ENCODE measurements around the gene CCL17. TPM values are rescaled to one million over a fixed set of nuclear protein-coding genes. Genes with fewer than 3 reads are reported as not detected.

CCL17 gene
- total and polyA plus RNA-seq, 2 of the 4 experiments (the other 2 are of a cell fraction), result not detected

GRCh38 chr16:57355898-57356414 is 48.6 kb upstream of the CCL17 start:
- ATAC-seq (ENCODE audit: low read depth) (no peak), DNase-seq (no peak)
- no peaks in the 10 kb centered on the region for H3K9me1 ChIP-seq (ENCODE audit: insufficient read depth, low read length)
- no CpG with 5 or more reads among the region's 5 CpGs for WGBS, 2 experiments (ENCODE audit: extremely low coverage in 2 of 2, insufficient read length in 1 of 2)
- H2AFZ ChIP-seq (replicated peaks; ENCODE audit: low read length, poor library complexity), result no peak overlapping the region
- no peak overlapping the region for H4K5ac ChIP-seq (ENCODE audit: low read depth, low read length)
- no peak overlapping the region for H2BK120ac ChIP-seq (ENCODE audit: low read depth, low read length)
- no peaks in the 10 kb centered on the region for H3K79me1 ChIP-seq (ENCODE audit: low read depth in 1 of 2, low read length in 2 of 2)
- no peak overlapping the region for H2BK20ac ChIP-seq (ENCODE audit: low read depth, low read length)
- in situ Hi-C loops (cut with MboI; ENCODE audit: low sequenced_read_pairs), result no loop called here
- no peaks in the 10 kb centered on the region for H3K36me3 ChIP-seq (ENCODE audit: control insufficient read depth, insufficient read depth, low read length)
- dilution Hi-C loops (cut with HindIII; ENCODE audit: low sequenced_read_pairs, unreplicated experiment), result no loop called here
- POLR2A ChIA-PET (ENCODE audit: unreplicated experiment), result no interaction called here
- H2AK9ac ChIP-seq (replicated peaks; ENCODE audit: low read depth, low read length, poor library complexity), result no peak overlapping the region
- BruUV-seq (replicated peaks), result no TSS peak
- H4K8ac ChIP-seq (ENCODE audit: low read depth in 2 of 2, low read length in 2 of 2), result no peak overlapping the region
- H3K9me3 ChIP-seq (ENCODE audit: control insufficient read depth, insufficient read depth, low read length), result no peaks in the 10 kb centered on the region
- no peak overlapping the region for H3K4me2 ChIP-seq (ENCODE audit: low read depth, low read length)
- no peak overlapping the region for H3K14ac ChIP-seq (replicated peaks; ENCODE audit: low read depth, low read length)
- H3K4me3 ChIP-seq (ENCODE audit: insufficient read depth, low read depth, low read length), result no peak overlapping the region
- CTCF ChIA-PET, result no interaction called here
- H3K56ac ChIP-seq (ENCODE audit: extremely low read depth, insufficient read depth, low read length), result no peak overlapping the region
- H4K20me1 ChIP-seq (ENCODE audit: insufficient read depth, low read length), result no peaks in the 10 kb centered on the region
- TF ChIP-seq FOS (IDR thresholded peaks at IDR 0.05; ENCODE audit: low read depth, low read length), result no peak
- TF ChIP-seq CTCF (conservative IDR thresholded peaks at IDR 0.05; ENCODE audit: low read depth, low read length), result no peak
- H3K27ac ChIP-seq (ENCODE audit: insufficient read depth, low read length), result no peak overlapping the region
- H3K9ac ChIP-seq (ENCODE audit: low read depth, low read length), result no peak overlapping the region
- no peak overlapping the region for H3K18ac ChIP-seq (ENCODE audit: low read depth, low read length)
- H3K23ac ChIP-seq (ENCODE audit: low read depth, low read length), result no peak overlapping the region
- H4K91ac ChIP-seq (ENCODE audit: insufficient read depth, low read depth, low read length), result no peak overlapping the region
- no peak overlapping the region for H2BK15ac ChIP-seq (ENCODE audit: low read depth, low read length)
- intact Hi-C loops (cut with micrococcal nuclease), result no loop called here
- no peak overlapping the region for H2AK5ac ChIP-seq (ENCODE audit: low read depth, low read length)
- H3K27me3 ChIP-seq (ENCODE audit: control insufficient read depth, insufficient read depth, low read length), result peaks cover 51% of the 10 kb centered on the region
- no peak overlapping the region for H2BK5ac ChIP-seq (ENCODE audit: low read depth, low read length, poor library complexity, severe bottlenecking)
- H3K4me1 ChIP-seq (ENCODE audit: control insufficient read depth, insufficient read depth, low read length), result no peaks in the 10 kb centered on the region
- H3K4ac ChIP-seq (ENCODE audit: low read depth, low read length), result no peak overlapping the region

Data from IMR-90 (cell line).